Osteocyte (in vitro differentiated cells): Measurements from ENCODE around the gene SLC1A5. TPM values are rescaled to one million over a fixed set of nuclear protein-coding genes. Genes with fewer than 3 reads are reported as not detected.

Experiments used
- DNase-seq: peaks from one replicate; pipeline ENCODE4 v3.0.0; 2021; ENCODE audit warnings: mixed read lengths; ENCODE audit not compliant: unreplicated experiment; ENCODE audit errors: extremely low spot score
- H3K27ac Mint-ChIP-seq: one replicate; pipeline ENCODE4 v1.8.0; 2021; ENCODE audit warnings: mild to moderate bottlenecking, mixed read lengths; ENCODE audit not compliant: unreplicated experiment
- H3K27me3 Mint-ChIP-seq: one replicate; pipeline ENCODE4 v1.8.0; 2021; ENCODE audit warnings: mixed read lengths; ENCODE audit not compliant: unreplicated experiment
- H3K36me3 Mint-ChIP-seq: one replicate; pipeline ENCODE4 v1.8.0; 2021; ENCODE audit warnings: mixed read lengths; ENCODE audit not compliant: unreplicated experiment
- H3K4me1 Mint-ChIP-seq: one replicate; pipeline ENCODE4 v1.8.0; 2021; ENCODE audit warnings: mixed read lengths; ENCODE audit not compliant: unreplicated experiment
- H3K4me3 Mint-ChIP-seq: one replicate; pipeline ENCODE4 v1.8.0; 2021; ENCODE audit warnings: mild to moderate bottlenecking, moderate library complexity, mixed read lengths; ENCODE audit not compliant: unreplicated experiment
- H3K9me3 Mint-ChIP-seq: one replicate; pipeline ENCODE4 v1.8.0; 2021; ENCODE audit warnings: mixed read lengths; ENCODE audit not compliant: unreplicated experiment
- total RNA-seq: library from RNA; stranded (reverse); gene quantifications from 2 replicates; pipeline ENCODE4 v1.2.1, GENCODE V29; 2021
- TF ChIP-seq, protein P1 (sequence below): fragments of 200-600 bp; sonication (generic); IDR thresholded peaks from 2 replicates; pipeline ENCODE4 v1.5.0; 2021; ENCODE audit warnings: antibody characterized with exemption, mild to moderate bottlenecking, moderate library complexity

Gene SLC1A5
- total RNA-seq, 1 donor from 2014 or later: 313 TPM

DNA sequence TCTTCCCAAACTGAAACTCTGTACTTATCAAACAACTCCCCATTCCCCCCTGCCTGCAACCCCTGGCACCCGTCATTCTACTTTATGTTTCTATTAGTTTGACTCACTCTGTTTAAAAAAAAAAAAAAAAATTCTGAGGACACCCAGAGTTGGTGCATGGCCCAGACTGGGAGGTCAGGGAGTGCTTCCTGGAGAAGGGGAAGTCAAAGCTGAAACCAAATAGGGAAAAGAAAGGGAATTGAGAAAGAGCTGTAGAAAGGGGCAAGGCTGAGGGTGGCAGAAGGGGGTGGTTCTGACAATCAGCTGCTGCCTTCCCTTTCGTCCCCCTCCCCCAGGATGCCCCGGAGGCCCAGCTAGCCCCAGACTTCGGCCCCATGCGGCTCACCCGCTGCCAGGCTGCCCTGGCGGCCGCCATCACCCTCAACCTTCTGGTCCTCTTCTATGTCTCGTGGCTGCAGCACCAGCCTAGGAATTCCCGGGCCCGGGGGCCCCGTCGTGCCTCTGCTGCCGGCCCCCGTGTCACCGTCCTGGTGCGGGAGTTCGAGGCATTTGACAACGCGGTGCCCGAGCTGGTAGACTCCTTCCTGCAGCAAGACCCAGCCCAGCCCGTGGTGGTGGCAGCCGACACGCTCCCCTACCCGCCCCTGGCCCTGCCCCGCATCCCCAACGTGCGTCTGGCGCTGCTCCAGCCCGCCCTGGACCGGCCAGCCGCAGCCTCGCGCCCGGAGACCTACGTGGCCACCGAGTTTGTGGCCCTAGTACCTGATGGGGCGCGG lies 33.1 kb downstream of the SLC1A5 start:
- Mint-ChIP-seq H3K36me3 (peaks cover 8% of the 10 kb centered on the region), H3K27ac (peak overlapping the region; percentile 57), H3K9me3 (no peaks in the 10 kb centered on the region), H3K4me1 (peaks cover 17% of the 10 kb centered on the region), H3K4me3 (no peak overlapping the region), H3K27me3 (no peaks in the 10 kb centered on the region)
- TF ChIP-seq, protein P1, sequence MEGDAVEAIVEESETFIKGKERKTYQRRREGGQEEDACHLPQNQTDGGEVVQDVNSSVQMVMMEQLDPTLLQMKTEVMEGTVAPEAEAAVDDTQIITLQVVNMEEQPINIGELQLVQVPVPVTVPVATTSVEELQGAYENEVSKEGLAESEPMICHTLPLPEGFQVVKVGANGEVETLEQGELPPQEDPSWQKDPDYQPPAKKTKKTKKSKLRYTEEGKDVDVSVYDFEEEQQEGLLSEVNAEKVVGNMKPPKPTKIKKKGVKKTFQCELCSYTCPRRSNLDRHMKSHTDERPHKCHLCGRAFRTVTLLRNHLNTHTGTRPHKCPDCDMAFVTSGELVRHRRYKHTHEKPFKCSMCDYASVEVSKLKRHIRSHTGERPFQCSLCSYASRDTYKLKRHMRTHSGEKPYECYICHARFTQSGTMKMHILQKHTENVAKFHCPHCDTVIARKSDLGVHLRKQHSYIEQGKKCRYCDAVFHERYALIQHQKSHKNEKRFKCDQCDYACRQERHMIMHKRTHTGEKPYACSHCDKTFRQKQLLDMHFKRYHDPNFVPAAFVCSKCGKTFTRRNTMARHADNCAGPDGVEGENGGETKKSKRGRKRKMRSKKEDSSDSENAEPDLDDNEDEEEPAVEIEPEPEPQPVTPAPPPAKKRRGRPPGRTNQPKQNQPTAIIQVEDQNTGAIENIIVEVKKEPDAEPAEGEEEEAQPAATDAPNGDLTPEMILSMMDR: no peak
- DNase-seq: no peak

DNA sequence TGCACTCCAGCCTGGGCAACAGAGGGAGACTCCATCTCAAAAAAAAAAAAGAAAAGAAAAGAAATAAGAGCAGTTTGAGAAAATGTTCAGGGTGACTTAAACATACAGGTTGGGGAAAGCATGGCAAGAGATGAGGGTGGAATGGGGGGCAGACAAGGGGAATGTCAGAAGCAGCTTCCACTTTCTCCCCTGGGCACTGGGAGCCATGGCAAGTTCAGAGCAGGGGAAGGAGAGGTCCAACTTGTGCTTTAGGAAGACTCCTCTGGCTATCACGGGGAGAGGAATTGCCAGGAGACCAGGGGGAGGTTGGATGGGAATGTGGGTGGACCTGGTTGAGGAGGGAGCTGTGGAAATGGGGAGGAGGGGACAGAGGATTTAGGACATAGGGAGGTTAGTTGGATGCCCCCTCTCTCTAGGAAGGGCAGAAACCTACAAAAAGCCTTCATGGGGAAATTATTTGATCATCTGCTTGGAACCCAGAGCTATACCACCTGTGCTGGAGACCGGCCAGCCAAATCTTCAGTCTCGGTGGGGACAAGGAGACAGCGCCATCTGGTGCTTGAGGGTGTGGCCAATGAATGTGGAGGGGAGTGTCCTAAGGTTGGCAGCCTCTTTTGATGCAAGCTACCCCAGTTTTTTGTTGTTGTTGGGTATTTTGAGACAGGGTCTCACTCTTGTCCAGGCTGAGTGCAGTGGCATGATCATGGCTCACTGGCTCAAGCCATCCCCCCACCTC lies 34.8 kb downstream of the SLC1A5 start:
- TF ChIP-seq, protein P1: peak; percentile 54
- Mint-ChIP-seq H3K27me3 (no peaks in the 10 kb centered on the region), H3K4me3 (no peak overlapping the region), H3K4me1 (peaks cover 8% of the 10 kb centered on the region), H3K36me3 (peaks cover 10% of the 10 kb centered on the region), H3K9me3 (no peaks in the 10 kb centered on the region), H3K27ac (peak overlapping the region; percentile 54)
- DNase-seq: no peak

DNA sequence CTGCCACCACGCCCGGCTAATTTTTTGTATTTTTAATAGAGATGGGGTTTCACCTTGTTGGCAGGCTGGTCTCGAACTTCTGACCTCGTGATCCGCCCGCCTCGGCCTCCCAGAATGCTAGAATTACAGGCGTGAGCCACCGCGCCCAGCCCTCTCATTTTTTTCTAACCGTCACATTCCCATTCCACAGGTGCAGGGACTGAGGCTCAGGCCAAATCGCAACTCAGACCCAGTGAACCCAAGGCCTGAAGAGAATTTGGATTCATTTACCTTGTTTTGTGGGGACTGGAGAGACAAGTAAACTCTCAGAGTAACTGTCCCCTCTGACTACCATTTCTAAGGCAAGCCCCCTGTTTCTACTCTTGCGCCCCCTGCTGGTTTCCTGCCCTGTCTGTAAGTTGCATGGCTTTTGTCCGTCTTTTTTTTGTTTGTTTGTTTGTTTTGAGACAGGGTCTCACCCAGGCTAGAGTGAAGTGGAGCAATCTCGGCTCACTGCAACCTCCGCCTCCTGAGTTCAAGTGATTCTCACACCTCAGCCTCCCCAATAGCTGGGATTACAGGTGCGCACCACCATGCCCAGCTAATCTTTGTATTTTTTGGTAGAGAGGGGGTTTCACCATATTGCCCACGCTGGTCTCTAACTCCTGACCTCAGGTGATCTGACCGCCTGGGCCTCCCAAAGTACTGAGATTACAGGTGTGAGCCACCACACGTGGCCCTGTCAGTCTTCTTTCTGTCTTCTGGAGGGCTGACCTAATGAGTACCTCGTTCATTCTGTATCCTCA lies 39.9 kb downstream of the SLC1A5 start:
- Mint-ChIP-seq H3K36me3 (peaks cover 7% of the 10 kb centered on the region), H3K27me3 (no peaks in the 10 kb centered on the region), H3K4me1 (peaks cover 16% of the 10 kb centered on the region), H3K9me3 (no peaks in the 10 kb centered on the region), H3K4me3 (peak overlapping the region; percentile 32), H3K27ac (peak overlapping the region; percentile 56)
- DNase-seq: no peak
- TF ChIP-seq, protein P1: peak; percentile 71

GRCh38 chr19:46746281-46747057 lies 41.9 kb downstream of the SLC1A5 start, which contains the start of gene STRN4:
Gene STRN4, minus strand, starts transcription at chr19:46746450. Its CDS starts 20 bp downstream, at chr19:46746430.
- Mint-ChIP-seq H3K36me3 (peaks cover 7% of the 10 kb centered on the region), H3K9me3 (no peaks in the 10 kb centered on the region), H3K4me1 (peaks cover 25% of the 10 kb centered on the region), H3K27me3 (no peaks in the 10 kb centered on the region), H3K27ac (peak within 1 kb of the TSS; percentile 78), H3K4me3 (peak within 1 kb of the TSS; percentile 98)
- TF ChIP-seq, protein P1: no peak
- no peak for DNase-seq
